ENCODE measurements around the gene TAF9B. TPM values are rescaled to one million over a fixed set of nuclear protein-coding genes. Genes with fewer than 3 reads are reported as not detected.
"Not testable (repeated sequence)": the region's sequence is repeated elsewhere in the genome, so short reads cannot be mapped to it uniquely, and the experiment has no call there.

The TAF9B gene
- total RNA-seq, 6 experiments from 2014 or later: 3.3 to 9.6 (median 6.1) TPM

DNA sequence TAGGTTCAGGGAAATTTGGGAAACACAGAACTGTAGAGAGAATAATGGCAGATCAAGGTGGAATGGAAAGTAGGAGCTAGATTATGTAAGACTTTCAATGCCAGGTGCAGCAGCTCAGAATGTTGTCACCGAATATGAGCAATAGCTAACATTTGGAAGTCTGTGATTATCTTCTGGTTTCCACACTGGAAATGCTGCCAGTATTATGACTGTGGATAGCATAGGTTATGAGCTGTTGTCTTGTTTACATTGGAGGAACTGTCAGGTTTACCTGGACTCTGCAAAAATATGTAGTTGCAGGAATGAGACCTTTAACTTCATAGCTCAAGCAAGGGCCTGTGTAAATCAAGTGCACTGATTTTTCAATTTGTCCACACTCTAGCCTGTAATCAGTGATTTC is 26.0 kb upstream of the TAF9B start:
- 57% methylated on average over 1 of the region's 1 CpG for WGBS (ENCODE audit: insufficient coverage, low coverage, low lambda C conversion rate, missing lambda C conversion rate)
- Histone ChIP-seq H3K4me1 (no peaks in the 10 kb centered on the region), H3K4me3 (no peak overlapping the region), H3K27me3 (no peaks in the 10 kb centered on the region), H3K27ac (no peak overlapping the region), H3K9me3 (no peaks in the 10 kb centered on the region), H3K36me3 (no peaks in the 10 kb centered on the region)
- intact Hi-C loops (cut with DNase I): no loop called here
- ATAC-seq (no peak), DNase-seq (no peak)
- TF ChIP-seq, protein P1, sequence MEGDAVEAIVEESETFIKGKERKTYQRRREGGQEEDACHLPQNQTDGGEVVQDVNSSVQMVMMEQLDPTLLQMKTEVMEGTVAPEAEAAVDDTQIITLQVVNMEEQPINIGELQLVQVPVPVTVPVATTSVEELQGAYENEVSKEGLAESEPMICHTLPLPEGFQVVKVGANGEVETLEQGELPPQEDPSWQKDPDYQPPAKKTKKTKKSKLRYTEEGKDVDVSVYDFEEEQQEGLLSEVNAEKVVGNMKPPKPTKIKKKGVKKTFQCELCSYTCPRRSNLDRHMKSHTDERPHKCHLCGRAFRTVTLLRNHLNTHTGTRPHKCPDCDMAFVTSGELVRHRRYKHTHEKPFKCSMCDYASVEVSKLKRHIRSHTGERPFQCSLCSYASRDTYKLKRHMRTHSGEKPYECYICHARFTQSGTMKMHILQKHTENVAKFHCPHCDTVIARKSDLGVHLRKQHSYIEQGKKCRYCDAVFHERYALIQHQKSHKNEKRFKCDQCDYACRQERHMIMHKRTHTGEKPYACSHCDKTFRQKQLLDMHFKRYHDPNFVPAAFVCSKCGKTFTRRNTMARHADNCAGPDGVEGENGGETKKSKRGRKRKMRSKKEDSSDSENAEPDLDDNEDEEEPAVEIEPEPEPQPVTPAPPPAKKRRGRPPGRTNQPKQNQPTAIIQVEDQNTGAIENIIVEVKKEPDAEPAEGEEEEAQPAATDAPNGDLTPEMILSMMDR (IDR thresholded peaks at IDR 0.05): no peak
- TF ChIP-seq POLR2A (IDR thresholded peaks at IDR 0.05): no peak

DNA sequence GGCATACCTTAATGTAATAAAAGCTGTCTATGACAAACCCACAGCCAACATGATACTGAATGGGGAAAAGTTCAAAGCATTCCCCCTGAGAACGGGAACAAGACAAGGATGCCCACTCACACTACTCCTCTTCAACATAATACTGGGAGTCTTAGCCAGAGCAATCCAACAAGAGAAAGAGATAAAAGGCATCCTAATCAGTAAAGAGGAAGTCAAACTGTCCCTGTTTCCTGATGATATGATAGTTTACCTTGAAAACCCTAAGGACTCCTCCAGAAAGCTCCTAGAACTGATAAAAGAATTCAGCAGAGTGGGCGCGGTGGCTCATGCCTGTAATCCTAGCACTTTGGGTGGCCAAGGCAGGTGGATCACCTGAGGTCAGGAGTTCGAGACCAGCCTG is 23.7 kb upstream of the TAF9B start:
- intact Hi-C loops (cut with DNase I); H3K36me3 ChIP-seq; H3K27me3 ChIP-seq; H3K4me1 ChIP-seq; DNase-seq; H3K27ac ChIP-seq; H3K4me3 ChIP-seq; H3K9me3 ChIP-seq; ATAC-seq: not testable (repeated sequence)
- WGBS (ENCODE audit: insufficient coverage, low coverage, low lambda C conversion rate, missing lambda C conversion rate): 73% methylated on average over 4 of the region's 4 CpGs

DNA sequence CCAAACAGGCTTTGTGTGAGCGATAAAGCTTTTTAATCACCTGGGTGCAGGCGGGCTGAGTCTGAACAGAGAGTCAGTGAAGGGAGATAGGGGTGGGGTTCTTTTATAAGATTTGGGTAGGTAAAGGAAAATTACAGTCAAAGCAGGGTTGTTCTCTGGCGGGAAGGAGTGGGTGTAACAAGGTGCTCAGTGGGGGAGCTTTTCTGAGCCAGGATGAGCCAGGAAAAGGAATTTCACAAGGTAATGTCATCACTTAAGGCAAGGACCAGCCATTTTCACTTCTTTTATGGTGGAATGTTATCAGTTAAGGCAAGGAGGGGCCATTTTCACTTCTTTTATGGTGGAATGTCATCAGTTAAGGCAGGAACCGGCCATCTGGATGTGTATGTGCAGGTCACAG is 21.3 kb upstream of the TAF9B start:
- H3K36me3 ChIP-seq; H3K27ac ChIP-seq; H3K4me1 ChIP-seq; H3K9me3 ChIP-seq; DNase-seq; H3K27me3 ChIP-seq; H3K4me3 ChIP-seq; intact Hi-C loops (cut with DNase I); ATAC-seq: not testable (repeated sequence)
- 57% methylated on average over 4 of the region's 4 CpGs for WGBS (ENCODE audit: insufficient coverage, low coverage, low lambda C conversion rate, missing lambda C conversion rate)

DNA sequence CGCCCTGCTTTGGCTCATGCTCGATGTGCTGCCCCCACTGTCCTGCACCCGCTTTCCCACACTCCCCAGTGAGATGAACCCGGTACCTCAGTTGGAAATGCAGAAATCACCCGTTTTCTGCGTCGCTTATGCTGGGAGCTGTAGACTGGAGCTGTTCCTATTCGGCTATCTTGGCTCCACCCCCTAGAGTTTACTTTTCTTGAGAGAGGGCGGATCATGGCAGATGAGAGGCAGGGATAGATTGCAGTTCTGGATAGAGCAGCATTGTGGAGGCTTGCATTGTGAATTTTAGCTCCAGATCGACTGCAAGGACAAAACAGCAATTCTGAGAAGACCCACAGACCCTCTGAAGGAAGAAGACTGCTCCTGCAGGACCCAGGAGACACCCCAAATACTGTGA is 18.4 kb upstream of the TAF9B start:
- DNase-seq; H3K27me3 ChIP-seq; intact Hi-C loops (cut with DNase I); H3K36me3 ChIP-seq; ATAC-seq; H3K4me1 ChIP-seq; H3K27ac ChIP-seq; H3K9me3 ChIP-seq; H3K4me3 ChIP-seq: not testable (repeated sequence)
- 49% methylated on average over 7 of the region's 10 CpGs for WGBS (ENCODE audit: insufficient coverage, low coverage, low lambda C conversion rate, missing lambda C conversion rate)

DNA sequence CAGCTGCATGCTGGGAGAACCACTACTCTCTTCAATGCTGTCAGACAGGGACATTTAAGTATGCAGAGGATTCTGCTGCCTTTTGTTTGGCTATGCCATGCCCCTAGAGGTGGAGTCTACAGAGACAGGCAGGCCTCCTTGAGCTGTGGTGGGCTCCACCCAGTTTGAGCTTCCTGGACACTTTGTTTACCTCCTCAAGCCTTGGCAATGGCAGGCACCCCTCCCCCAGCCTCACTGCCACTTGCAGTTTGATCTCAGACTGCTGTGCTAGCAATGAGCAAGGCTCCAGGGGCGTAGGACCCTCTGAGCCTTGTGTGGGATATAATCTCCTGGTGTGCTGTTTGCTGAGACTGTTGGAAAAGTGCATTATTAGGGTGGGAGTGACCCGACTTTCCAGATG is 17.9 kb upstream of the TAF9B start:
- 17% methylated on average over 1 of the region's 2 CpGs for WGBS (ENCODE audit: insufficient coverage, low coverage, low lambda C conversion rate, missing lambda C conversion rate)
- H3K9me3 ChIP-seq; ATAC-seq; H3K27me3 ChIP-seq; H3K27ac ChIP-seq; intact Hi-C loops (cut with DNase I); H3K4me3 ChIP-seq; H3K36me3 ChIP-seq; DNase-seq; H3K4me1 ChIP-seq: not testable (repeated sequence)

DNA sequence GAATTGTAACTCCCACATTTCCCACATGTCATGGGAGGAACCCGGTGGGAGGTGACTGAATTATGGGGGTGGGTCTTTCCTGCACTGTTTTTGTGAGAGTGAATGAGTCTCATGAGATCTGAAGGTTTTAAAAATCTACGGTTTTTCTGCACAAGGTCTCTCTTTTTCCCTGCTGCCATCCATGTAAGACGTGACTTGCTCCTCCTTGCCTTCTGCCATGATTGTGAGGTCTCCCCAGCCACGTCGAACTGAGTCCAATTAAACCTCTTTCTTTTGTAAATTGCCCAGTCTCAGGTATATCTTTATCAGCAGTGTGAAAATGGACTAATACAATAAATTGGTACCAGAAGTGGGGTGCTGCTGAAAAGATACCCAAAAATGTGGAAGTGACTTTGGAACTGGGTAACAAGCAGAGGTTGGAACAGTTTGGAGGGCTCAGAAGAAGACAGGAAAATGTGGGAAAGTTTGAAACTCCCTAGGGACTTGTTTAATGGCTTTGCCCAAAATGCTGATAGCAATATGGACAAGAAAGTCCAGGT is 7.6 kb upstream of the TAF9B start:
- H3K4me1 ChIP-seq; intact Hi-C loops (cut with DNase I); H3K36me3 ChIP-seq; H3K4me3 ChIP-seq; H3K27me3 ChIP-seq; ATAC-seq; DNase-seq; H3K27ac ChIP-seq; H3K9me3 ChIP-seq: not testable (repeated sequence)
- WGBS (ENCODE audit: insufficient coverage, low coverage, low lambda C conversion rate, missing lambda C conversion rate): 78% methylated on average over 5 of the region's 5 CpGs

DNA sequence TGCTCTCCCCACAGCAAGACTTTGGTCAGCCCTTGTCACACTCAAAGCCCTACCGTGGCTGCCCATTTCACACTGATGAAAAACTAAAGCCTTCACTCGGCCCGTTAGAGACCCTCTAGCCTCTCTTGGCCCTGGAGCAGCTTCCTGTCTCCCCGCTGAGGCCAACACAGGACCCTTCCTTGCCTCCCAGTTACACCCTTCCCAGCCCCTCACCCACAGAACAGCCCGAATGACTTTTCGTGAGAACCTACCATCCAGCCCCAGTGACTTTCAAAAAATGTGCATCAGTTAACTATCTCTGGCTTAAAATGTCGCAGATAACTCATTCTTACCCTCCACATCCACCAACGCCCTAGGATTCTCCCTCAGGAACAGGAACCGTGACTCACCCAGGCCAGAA is 756 bp upstream of the TAF9B start:
- ATAC-seq: no peak
- intact Hi-C loops (cut with DNase I): no loop called here
- H3K4me1 ChIP-seq: no peaks in the 10 kb centered on the region
- no peaks in the 10 kb centered on the region for H3K27me3 ChIP-seq
- no peak overlapping the region for H3K4me3 ChIP-seq
- no peak for DNase-seq
- TF ChIP-seq POLR2A (IDR thresholded peaks at IDR 0.05): no peak
- TF ChIP-seq, protein P1 (IDR thresholded peaks at IDR 0.05): no peak
- H3K9me3 ChIP-seq: no peaks in the 10 kb centered on the region
- no peak overlapping the region for H3K27ac ChIP-seq
- 81% methylated on average over 4 of the region's 9 CpGs for WGBS (ENCODE audit: insufficient coverage, low coverage, low lambda C conversion rate, missing lambda C conversion rate)
- no peaks in the 10 kb centered on the region for H3K36me3 ChIP-seq

All from right lobe of liver (tissue), 6 donors.